ENCODE data around the gene SLC6A4.
"Not testable (repeated sequence)": the region's sequence is repeated elsewhere in the genome, so short reads cannot be mapped to it uniquely, and the experiment has no call there.

The SLC6A4 gene

GRCh38 chr17:30151471-30151870 lies 84.0 kb downstream of the SLC6A4 start:
- no peak overlapping the region for H3K4me3 ChIP-seq (ENCODE audit: low read depth in 1 of 2, low read length in 1 of 2)
- H3K27ac ChIP-seq, result no peak overlapping the region
- peaks cover under 1% of the 10 kb centered on the region for H3K36me3 ChIP-seq
- TF ChIP-seq CTCF (IDR thresholded peaks at IDR 0.05), result no peak
- no peaks in the 10 kb centered on the region for H3K27me3 ChIP-seq
- no peaks in the 10 kb centered on the region for H3K4me1 ChIP-seq (ENCODE audit: control insufficient read depth in 1 of 2, insufficient read depth in 1 of 2, low read depth in 1 of 2, low read length in 1 of 2)
- H3K9me3 ChIP-seq, result no peaks in the 10 kb centered on the region

- H3K27ac ChIP-seq, result no peak overlapping the region
- H3K9me3 ChIP-seq, result no peaks in the 10 kb centered on the region
- no peak overlapping the region for H3K4me3 ChIP-seq (ENCODE audit: low read depth in 1 of 2, low read length in 1 of 2)
- no peaks in the 10 kb centered on the region for H3K4me1 ChIP-seq (ENCODE audit: control insufficient read depth in 1 of 2, insufficient read depth in 1 of 2, low read depth in 1 of 2, low read length in 1 of 2)
- H3K27me3 ChIP-seq, result no peaks in the 10 kb centered on the region
- H3K36me3 ChIP-seq, result no peaks in the 10 kb centered on the region
- no peak for TF ChIP-seq CTCF (IDR thresholded peaks at IDR 0.05)
Observed at GRCh38 chr17:30148376-30148775, 87.1 kb downstream of the SLC6A4 start.

GRCh38 chr17:30147860-30148259 lies 87.6 kb downstream of the SLC6A4 start:
- not testable (repeated sequence) for H3K36me3 ChIP-seq; H3K9me3 ChIP-seq; H3K4me1 ChIP-seq (ENCODE audit: control insufficient read depth in 1 of 2, insufficient read depth in 1 of 2, low read depth in 1 of 2, low read length in 1 of 2); H3K4me3 ChIP-seq (ENCODE audit: low read depth in 1 of 2, low read length in 1 of 2); H3K27ac ChIP-seq; H3K27me3 ChIP-seq
